Stimulated activated naive CD4-positive, alpha-beta T cell (primary cell): ENCODE data around the gene OR10H4.
"Not testable (repeated sequence)": the region's sequence is repeated elsewhere in the genome, so short reads cannot be mapped to it uniquely, and the experiment has no call there.

Source experiments
- DNase-seq, 6 experiments: peaks; one replicate each; lab custom pipeline; 2025; lab: John Stamatoyannopoulos, UW

OR10H4 gene

DNA sequence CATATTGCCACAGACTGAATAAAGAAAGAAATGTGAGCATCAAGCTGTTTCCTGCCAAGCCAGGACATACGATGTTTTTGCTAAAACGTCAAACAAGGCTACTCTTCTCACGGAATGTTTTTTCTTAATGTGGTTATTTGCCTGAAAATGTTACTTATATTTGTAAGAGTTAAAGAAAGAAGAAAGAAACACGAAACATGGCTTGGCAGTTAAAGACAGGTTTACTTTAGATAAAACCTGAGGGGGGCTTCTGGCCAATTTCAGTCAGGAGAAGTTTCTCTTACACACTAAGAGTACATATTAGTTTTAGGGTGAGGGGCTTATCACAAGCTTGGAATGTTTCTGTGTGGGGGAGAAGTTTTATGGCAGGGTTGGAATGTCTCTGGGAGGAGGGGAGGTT is 4.4 kb upstream of the OR10H4 start:
- no peak for DNase-seq

DNA sequence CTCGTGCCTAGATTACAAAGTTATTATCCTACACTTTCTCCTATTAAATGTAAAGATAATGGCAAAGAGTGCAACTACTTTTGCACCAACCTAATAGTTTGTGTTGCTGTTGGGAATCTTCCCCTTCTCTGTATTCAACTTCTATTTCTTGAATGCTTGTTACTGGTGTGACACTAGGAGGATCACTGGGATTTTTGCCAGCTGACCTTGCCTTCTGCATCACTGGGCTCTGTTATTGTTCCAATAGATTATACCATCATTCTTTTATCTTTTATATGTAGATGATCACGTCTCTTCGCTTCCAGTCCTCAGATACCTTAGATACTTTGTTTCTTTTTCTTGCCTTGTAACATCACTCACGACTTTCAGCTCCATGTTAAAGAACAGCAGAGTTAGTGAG is 3.5 kb upstream of the OR10H4 start:
- no peak for DNase-seq

DNA sequence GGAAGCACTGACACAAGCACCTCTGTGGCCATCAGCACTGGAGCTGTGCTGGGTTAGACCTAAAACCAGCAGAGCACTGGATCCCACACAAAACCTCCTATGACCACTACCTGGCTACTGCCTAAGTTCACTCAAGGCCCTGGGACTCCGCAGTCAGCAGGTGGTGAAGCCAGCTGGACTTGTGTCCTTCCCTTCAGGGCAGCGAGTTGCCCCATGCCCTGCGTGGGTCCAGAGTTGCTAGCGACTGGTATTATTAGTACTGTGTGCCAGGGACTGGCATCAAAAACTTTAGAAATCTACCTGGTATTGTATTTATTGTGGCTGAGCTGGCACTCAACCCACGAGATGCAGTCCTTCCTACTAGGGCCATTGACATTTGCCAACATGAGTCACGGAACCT is 6.0 kb downstream of the OR10H4 start:
- no peak for DNase-seq

DNA sequence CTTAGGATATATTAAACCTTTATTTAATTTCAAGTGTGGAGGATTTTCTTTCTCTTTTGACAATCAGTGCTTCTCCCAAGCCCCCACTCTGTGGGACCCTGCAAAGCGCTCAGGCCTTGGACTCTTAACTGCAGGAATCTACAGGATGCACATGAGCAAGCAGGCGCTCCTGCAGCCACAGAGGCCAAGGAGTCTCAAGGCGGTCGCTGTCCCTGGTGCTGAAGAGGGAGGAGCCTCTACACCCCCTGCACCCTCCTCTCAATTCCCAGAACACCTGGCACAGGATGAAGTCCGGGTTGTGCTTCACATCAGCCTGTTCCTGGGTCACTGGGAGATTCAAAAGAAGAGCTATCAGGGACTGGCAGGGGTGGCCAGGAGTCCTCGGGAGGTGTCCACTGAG is 13.5 kb downstream of the OR10H4 start:
- DNase-seq: no peak

DNA sequence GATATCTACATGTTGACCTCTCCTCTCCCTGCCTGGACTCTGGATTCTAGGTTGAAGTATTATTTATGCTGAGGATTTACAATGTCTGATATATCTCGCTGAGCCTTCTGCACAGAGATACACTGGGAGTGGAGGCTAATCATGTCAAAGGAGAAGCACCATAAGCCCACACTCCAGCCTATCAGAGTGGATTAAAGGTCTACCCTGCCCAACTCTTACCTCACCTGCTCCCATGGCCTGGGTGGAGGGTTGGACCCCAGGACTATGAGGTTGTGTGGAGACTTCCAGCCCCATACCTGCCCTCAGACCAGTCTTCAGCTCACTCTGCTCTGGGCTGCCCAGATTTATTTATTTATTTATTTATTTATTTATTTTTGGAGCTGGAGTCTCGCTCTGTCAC is 15.4 kb downstream of the OR10H4 start:
- DNase-seq: no peak

DNA sequence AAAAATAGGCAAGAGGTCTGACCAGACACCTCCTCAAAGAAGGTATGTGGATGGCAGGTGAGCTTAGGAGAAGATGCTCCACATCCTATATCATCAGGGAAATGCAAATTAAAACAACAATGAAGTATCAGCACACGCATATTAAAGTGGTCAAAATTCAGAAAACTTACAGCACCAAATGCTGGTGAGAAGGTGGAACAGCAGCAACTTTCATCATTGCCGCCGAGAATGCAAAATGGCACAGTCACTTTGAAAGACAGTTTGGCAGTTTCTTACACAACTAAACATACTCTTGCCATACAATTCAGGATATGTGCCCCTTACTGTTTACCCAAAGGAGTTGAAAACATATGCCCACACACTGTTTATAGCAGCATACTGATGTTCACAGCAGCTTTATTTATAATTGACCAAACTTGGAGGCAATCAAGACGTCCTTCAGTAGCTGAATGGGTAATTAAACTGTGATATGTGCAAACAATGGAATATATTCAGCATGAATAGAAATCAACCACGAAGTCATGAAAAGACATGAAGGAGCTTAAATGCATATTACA is 22.5 kb downstream of the OR10H4 start:
- DNase-seq: no peak

DNA sequence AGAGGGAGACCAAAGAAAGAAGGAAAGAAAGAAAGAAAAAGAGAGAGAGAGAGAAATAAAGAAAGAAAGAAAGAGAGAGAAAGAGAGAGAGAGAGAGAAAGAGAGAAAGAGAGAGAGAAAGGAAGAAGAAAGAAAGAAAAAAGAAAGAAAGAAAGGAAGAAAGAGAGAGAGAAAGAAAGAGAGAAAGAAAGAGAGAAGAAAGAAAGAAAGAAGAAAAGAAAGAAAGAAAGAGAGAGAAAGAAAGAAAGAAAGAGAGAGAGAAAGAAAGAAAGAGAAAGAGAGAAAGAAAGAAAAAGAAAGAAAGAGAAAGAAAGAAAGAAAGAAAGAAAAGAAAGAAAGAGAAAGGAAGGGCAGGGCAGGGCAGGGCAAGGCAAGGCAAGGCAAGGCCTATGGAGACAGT is 23.2 kb downstream of the OR10H4 start:
- DNase-seq: not testable (repeated sequence)

DNA sequence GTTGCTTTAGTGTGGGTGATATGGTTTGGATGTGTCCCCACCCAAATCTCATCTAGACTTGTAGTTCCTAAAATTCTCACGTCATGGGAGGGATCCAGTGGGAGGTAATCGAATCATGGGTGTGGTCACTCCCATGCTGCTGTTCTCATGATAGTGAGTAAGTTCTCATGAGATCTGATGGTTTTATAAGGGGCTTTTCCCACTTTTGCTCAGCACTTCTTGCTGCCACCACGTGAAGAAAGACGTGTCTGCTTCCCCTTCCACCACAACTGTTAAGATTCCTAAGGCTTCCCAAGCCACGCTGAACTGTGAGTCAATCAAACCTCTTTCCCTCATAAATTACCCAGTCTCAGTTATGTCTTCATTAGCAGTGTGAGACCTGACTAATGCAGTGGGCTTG is 26.0 kb downstream of the OR10H4 start:
- no peak for DNase-seq

DNA sequence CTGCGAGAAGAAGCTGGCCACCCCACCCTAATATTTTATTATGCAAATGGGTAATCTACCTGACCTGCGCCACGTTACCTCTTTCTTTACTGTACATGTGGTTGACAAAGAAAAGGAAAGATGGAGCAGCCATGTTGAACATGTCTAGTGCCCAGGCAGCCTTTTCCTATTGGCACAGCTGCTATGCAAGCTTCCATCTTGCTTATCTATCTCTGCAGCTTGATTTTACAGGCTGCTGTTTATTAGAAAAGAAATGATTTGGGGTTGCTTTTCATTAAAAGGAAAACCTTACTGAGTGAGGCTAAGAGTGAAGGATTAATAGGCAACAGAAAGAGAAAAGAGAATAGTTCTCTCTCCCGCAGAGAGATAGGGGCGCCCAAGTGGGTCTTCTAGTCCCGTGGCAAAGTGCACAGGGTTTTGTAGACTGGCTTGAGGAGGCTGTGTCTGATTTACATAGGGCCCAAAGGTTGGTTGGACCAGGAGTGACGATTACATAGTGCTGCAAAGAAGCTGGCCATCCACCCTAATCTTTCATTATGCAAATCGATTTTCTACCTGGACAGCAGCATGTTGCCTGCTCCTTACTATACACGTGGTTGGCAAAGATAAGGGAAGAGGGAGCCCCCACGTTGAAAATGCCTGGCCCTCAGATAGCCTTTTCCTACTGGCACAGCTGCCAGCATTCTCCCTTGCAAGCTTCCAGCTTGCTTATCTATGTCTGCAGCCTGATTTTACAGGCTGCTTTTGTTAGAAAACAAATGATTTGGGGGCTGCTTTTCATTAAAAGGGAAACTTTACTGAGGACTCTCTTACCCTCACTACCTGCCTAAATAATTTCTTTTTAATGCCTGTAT is 28.3 kb downstream of the OR10H4 start:
- no peak for DNase-seq

DNA sequence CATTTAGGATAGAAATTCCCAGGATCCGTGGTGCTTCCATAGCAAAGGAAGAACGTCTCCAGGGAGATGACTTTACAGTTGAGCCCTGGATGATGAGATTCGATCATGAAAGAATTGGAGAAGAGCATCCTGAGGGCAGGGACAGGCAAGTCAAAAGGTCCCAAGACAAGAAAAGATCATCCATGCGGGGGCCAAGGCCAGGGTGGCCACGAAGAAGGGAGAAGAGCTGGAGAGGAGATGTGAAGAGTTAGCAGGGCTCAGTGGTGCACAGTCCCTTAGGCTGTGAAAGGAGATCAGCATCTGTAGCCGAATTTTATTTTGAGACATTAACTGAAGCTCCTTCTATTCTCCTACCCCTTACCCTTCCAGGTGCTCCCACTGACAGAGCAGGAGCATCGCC is 28.9 kb downstream of the OR10H4 start:
- DNase-seq: no peak

DNA sequence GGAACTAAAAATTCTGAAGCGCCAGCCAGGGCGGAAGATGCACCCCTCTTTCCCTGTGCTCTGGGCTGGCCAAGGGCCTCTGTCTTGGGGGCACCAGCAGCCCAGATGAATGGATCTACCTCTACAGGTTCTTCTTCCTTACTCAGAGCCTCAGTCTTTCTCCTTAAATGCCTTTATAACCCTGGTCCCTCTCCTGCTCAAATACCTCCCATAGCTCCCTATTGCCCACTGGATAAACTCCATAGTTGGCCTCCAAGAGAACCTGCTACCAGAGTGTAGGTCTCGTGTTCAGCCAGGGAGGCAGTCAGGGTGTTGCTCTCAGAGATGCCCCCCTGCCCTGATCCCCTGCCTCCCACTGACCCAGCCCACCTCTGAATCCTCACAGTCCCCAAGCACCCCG is 30.5 kb downstream of the OR10H4 start:
- no peak for DNase-seq

DNA sequence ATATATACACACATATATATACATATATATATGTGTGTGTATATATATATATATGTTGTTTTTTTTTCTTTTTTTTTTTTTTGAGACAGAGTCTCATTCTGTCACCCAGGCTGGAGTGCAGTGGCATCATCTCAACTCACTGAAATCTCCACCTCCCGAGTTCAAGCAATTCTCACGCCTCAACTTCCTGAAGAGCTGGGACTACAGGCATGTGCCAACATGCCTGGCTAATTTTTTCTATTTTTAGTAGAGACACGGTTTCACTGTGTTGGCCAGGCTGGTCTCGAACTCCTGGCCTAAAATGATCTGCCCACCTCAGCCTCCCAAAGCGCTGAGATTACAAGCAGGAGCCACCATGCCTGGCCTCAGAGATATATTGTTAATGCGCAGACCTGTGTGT is 37.0 kb downstream of the OR10H4 start:
- not testable (repeated sequence) for DNase-seq

DNA sequence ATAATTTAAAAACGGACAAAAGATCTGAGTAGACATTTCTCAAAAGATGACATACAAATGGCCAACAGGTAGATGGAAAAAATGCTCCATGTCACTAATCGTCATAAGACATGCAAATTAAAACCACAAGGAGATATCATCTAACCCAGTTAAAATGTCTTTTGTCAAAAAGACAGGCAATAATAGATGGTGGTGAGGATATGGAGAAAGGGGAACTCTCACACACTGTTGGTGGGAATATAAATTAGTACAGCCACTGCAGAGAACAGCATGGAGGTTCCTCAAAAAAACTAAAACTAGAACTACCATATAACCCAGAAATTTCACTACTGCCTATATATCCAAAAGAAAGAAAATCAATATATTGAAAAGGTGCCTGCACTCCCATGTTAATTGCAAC is 37.9 kb downstream of the OR10H4 start:
- no peak for DNase-seq

DNA sequence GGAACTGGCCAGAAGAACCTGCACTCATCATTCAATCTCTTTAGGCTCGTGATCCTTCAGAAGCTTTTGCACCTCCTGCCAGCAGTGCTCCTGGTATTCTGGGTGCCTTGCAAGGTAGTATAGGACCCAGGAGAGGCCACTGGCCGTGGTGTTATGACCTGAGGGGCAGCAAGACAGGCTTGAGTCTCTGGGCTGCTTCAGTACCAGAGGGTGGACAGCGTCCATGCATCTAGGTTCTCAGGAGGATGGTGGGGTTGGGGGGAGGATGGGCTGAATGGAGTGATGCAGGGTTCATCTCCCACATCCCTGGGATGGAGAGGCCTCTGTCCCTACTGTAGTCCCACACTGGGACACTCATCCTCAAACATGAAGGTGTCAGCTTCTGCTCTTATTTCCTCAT is 41.1 kb downstream of the OR10H4 start:
- no peak for DNase-seq

DNA sequence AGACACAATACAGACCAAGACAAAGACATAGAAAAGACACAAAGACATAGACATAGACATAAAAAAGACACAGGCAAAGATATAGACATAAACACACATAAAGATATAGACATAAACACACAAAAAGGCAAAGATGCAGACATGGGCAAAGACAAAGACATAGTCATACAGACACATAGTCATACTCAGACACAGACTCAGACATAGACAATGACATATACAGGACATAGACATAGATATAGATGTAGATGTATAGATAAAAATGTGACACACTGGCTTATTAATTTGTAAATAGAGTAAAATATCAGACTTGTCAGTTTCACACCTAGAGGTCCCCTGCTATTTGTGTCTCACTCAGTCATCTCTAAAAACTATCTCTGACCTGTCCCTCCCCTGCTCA is 42.8 kb downstream of the OR10H4 start:
- DNase-seq: no peak

DNA sequence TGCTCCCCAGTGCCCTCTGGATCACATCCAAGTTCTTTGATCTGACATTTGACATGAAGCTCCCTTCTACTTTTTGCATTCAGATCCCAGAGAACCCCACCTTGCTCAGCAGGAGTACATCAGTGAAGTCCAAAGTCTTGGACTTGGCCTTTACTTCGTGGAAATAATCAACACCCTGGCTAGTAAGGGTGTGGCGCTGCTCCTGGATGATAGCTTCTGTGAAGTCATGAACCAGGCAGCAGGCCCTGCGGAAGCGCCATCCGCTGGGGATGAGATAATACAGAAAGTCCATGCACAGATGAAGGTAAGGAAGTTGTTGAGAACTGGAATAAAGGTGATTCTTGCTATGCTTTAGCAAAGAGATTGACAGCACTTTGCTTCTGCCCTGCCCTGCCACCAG is 43.2 kb downstream of the OR10H4 start:
- no peak for DNase-seq

DNA sequence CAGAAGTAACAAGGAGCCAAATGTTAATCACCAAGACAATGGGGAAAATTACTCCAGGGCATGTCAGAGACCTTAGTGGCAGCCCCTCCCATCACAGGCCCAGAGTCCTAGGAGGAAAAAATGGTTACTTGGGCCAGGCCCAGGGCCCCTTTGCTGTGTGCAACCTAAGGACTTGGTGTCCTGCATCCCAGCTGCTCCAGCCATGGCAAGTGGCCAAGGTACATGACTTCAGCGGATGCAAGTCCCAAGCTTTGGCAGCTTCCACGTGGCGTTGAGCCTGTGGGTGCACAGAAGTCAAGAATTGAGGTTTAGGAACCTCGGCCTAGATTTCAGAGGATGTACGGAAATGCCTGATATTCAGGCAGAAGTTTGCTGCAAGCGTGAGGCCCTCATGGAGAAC is 46.7 kb downstream of the OR10H4 start:
- no peak for DNase-seq

DNA sequence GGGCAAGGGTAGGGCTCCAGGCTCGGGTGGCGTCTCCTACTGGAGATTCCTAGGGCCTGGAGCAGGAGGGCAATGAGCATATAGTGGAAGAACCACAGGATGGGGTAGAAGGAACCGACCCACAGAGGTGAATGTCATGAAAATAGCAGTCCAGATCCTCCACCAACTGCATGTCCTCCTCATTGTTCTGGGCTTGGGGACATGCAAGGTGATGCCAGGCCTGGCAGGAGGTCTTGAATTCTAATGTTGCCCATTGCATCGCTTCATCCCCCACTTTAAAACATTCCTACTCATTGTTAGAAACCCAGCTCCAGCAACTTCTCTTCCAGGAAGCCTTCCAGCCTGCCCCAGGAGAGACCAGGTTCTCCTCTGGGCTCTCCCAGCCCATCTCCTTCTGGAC is 49.4 kb downstream of the OR10H4 start:
- DNase-seq: no peak
